ENCODE data around the gene PMPCA. TPM values are rescaled to one million over a fixed set of nuclear protein-coding genes. Genes with fewer than 3 reads are reported as not detected.

Gene PMPCA
- total RNA-seq, 1 experiment from 2014 or later, result 54.9 TPM

DNA sequence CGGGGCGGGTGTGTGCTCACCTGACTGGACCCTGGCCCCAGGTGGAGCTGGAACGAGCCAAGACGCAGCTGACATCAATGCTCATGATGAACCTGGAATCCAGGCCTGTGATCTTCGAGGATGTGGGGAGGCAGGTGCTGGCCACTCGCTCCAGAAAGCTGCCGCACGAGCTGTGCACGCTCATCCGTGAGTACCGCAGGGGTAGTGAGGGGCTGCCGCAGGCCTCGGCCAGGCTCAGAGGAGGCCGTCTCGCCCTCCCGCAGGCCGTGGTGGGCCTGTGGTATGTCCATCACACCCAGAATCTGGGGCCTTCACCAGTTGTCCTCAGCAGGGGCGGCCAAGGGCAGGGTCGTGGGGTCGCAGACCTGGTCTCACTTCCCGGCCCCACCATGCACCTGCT, 11.3 kb downstream of the PMPCA start:
- no peaks in the 10 kb centered on the region for H4K20me1 ChIP-seq (ENCODE audit: low read length)
- H3K79me2 ChIP-seq (ENCODE audit: low read length), result no peaks in the 10 kb centered on the region
- H3K9me2 ChIP-seq (replicated peaks; ENCODE audit: low read length), result no peaks in the 10 kb centered on the region
- intact Hi-C loops (cut with micrococcal nuclease), result no loop called here
- H2AFZ ChIP-seq (ENCODE audit: low read length), result no peak overlapping the region
- no peaks in the 10 kb centered on the region for H3F3A ChIP-seq (ENCODE audit: low read length, unreplicated experiment)
- H3K4me3 ChIP-seq (ENCODE audit: low read length), result no peak overlapping the region
- H3K9ac ChIP-seq (ENCODE audit: low read length), result no peak overlapping the region
- BruUV-seq (replicated peaks), result no TSS peak
- no peaks in the 10 kb centered on the region for H3K27me3 ChIP-seq (ENCODE audit: low read length)
- ChIA-PET CTCF (no interaction called here), POLR2A (ENCODE audit: unreplicated experiment) (no interaction called here)
- ATAC-seq (no peak), DNase-seq (no peak)
- no peaks in the 10 kb centered on the region for H3K4me1 ChIP-seq (ENCODE audit: insufficient read depth, low read length)
- no peaks in the 10 kb centered on the region for H3K9me3 ChIP-seq (ENCODE audit: low read length)
- H3K36me3 ChIP-seq (ENCODE audit: low read depth, low read length), result no peaks in the 10 kb centered on the region; the same call in 1 of the 2 replicates
- no peak overlapping the region for H3K27ac ChIP-seq (ENCODE audit: low read length)
- TF ChIP-seq, protein P1, sequence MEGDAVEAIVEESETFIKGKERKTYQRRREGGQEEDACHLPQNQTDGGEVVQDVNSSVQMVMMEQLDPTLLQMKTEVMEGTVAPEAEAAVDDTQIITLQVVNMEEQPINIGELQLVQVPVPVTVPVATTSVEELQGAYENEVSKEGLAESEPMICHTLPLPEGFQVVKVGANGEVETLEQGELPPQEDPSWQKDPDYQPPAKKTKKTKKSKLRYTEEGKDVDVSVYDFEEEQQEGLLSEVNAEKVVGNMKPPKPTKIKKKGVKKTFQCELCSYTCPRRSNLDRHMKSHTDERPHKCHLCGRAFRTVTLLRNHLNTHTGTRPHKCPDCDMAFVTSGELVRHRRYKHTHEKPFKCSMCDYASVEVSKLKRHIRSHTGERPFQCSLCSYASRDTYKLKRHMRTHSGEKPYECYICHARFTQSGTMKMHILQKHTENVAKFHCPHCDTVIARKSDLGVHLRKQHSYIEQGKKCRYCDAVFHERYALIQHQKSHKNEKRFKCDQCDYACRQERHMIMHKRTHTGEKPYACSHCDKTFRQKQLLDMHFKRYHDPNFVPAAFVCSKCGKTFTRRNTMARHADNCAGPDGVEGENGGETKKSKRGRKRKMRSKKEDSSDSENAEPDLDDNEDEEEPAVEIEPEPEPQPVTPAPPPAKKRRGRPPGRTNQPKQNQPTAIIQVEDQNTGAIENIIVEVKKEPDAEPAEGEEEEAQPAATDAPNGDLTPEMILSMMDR (conservative IDR thresholded peaks at IDR 0.05; ENCODE audit: low read depth, low read length), result no peak
- no peak for TF ChIP-seq EZH2phosphoT487 (IDR thresholded peaks at IDR 0.05; ENCODE audit: borderline replicate concordance, low read length)
- no peak for TF ChIP-seq EZH2 (IDR thresholded peaks at IDR 0.05; ENCODE audit: low read length, unreplicated experiment)
- no peak overlapping the region for H3K4me2 ChIP-seq (ENCODE audit: low read length)

DNA sequence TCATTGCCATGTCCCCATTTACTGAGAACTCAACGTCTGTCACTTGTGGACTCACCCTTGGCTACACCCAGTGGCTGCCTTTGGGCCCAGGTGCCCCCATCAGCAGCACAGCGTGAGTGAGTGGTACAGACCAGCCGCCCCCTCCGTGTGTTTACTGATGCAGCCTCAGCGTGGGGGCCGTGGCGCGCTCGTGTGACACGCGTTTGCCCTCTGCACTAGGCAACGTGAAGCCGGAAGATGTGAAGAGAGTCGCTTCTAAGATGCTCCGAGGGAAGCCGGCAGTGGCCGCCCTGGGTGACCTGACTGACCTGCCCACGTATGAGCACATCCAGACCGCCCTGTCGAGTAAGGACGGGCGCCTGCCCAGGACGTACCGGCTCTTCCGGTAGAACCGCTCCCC, 12.4 kb downstream of the PMPCA start:
- no peaks in the 10 kb centered on the region for H4K20me1 ChIP-seq (ENCODE audit: low read length)
- no peaks in the 10 kb centered on the region for H3K9me2 ChIP-seq (replicated peaks; ENCODE audit: low read length)
- no peaks in the 10 kb centered on the region for H3K4me1 ChIP-seq (ENCODE audit: insufficient read depth, low read length)
- no peak overlapping the region for H3K27ac ChIP-seq (ENCODE audit: low read length)
- no peak for ATAC-seq
- no peak overlapping the region for H2AFZ ChIP-seq (ENCODE audit: low read length)
- no peaks in the 10 kb centered on the region for H3K9me3 ChIP-seq (ENCODE audit: low read length)
- no peaks in the 10 kb centered on the region for H3F3A ChIP-seq (ENCODE audit: low read length, unreplicated experiment)
- H3K79me2 ChIP-seq (ENCODE audit: low read length), result no peaks in the 10 kb centered on the region
- ChIA-PET POLR2A (ENCODE audit: unreplicated experiment) (no interaction called here), CTCF (no interaction called here)
- TF ChIP-seq, protein P1 (conservative IDR thresholded peaks at IDR 0.05; ENCODE audit: low read depth, low read length), result no peak
- no peak for TF ChIP-seq EZH2phosphoT487 (IDR thresholded peaks at IDR 0.05; ENCODE audit: borderline replicate concordance, low read length)
- no peak for TF ChIP-seq EZH2 (IDR thresholded peaks at IDR 0.05; ENCODE audit: low read length, unreplicated experiment)
- no TSS peak for BruUV-seq (replicated peaks)
- no peaks in the 10 kb centered on the region; the same call in 1 of the 2 replicates for H3K36me3 ChIP-seq (ENCODE audit: low read depth, low read length)
- no peak for DNase-seq
- no peaks in the 10 kb centered on the region for H3K27me3 ChIP-seq (ENCODE audit: low read length)
- no peak overlapping the region for H3K4me2 ChIP-seq (ENCODE audit: low read length)
- no peak overlapping the region for H3K9ac ChIP-seq (ENCODE audit: low read length)
- H3K4me3 ChIP-seq (ENCODE audit: low read length), result no peak overlapping the region
- intact Hi-C loops (cut with micrococcal nuclease), result no loop called here

- Histone ChIP-seq H3K9me3 (ENCODE audit: low read length) (no peaks in the 10 kb centered on the region), H3K4me1 (ENCODE audit: insufficient read depth, low read length) (no peaks in the 10 kb centered on the region), H3F3A (ENCODE audit: low read length, unreplicated experiment) (no peaks in the 10 kb centered on the region), H3K27ac (ENCODE audit: low read length) (no peak overlapping the region), H3K4me3 (ENCODE audit: low read length) (no peak overlapping the region), H3K36me3 (ENCODE audit: low read depth, low read length) (no peaks in the 10 kb centered on the region; the same call in 1 of the 2 replicates), H3K9ac (ENCODE audit: low read length) (no peak overlapping the region), H3K4me2 (ENCODE audit: low read length) (no peak overlapping the region), H2AFZ (ENCODE audit: low read length) (no peak overlapping the region), H3K79me2 (ENCODE audit: low read length) (no peaks in the 10 kb centered on the region), H3K27me3 (ENCODE audit: low read length) (no peaks in the 10 kb centered on the region), H3K9me2 (replicated peaks; ENCODE audit: low read length) (no peaks in the 10 kb centered on the region), H4K20me1 (ENCODE audit: low read length) (no peaks in the 10 kb centered on the region)
- no peak for TF ChIP-seq EZH2phosphoT487 (IDR thresholded peaks at IDR 0.05; ENCODE audit: borderline replicate concordance, low read length)
- TF ChIP-seq, protein P1 (conservative IDR thresholded peaks at IDR 0.05; ENCODE audit: low read depth, low read length), result no peak
- TF ChIP-seq EZH2 (IDR thresholded peaks at IDR 0.05; ENCODE audit: low read length, unreplicated experiment), result no peak
- DNase-seq (no peak), ATAC-seq (no peak)
- ChIA-PET CTCF (no interaction called here), POLR2A (ENCODE audit: unreplicated experiment) (no interaction called here)
- intact Hi-C loops (cut with micrococcal nuclease), result no loop called here
- TSS peak; percentile 55 for BruUV-seq (replicated peaks)
Measured at GRCh38 chr9:136423432-136424146, 13.1 kb downstream of the PMPCA start.
